Activated T-helper 9 cell treated with anti-CD3 and anti-CD28 coated beads, Interleukin-2, amount 50 U/mL, for 16 hours (primary cell): ENCODE measurements around the gene FCER1A.

Experiments
- DNase-seq: peaks from one replicate; pipeline ENCODE4 v3.0.0-alpha.2; 2020; ENCODE audit warnings: low read depth

The FCER1A gene

DNA sequence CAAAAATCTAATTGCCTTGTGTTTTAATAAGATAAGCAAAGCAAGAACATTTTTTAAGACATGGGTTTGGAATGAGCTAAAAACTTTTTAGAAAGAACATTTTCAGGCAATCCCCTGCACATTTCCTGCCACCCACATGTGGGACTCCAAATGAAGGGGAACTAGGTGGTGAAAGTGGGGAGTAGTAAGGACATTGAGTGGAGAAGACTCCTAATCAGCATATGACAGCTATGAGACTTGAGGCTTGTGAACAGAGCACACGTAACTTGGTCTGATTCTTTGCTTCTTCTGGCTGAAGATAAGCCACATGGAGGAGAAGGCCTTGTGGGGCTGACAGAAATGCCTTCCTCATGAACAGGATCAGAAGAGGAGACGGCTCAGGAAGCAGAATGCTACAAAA, 50.3 kb downstream of the FCER1A start:
- no peak for DNase-seq
